ENCODE measurements around the gene ASCC3.

DNA sequence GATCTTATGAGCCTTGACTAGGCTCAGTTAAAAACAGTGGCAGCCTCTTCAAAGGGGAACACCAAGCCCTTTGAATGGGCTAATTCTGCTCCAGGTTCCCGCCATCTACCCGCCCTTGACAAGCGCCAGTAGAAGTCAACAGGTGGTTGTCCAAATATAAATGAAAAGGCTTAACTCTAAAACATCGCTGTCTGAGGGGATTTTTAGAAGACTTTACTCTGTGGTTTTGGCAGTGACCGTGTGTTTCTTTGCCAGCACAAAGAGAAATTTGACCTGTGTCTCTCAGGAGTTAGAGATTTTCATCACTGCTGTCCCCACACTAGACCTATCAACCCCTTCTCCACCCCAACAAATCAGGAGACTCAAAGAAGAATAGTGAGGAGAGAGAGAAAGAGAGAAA lies 396.7 kb downstream of the ASCC3 start:
- TF ChIP-seq, protein P1, sequence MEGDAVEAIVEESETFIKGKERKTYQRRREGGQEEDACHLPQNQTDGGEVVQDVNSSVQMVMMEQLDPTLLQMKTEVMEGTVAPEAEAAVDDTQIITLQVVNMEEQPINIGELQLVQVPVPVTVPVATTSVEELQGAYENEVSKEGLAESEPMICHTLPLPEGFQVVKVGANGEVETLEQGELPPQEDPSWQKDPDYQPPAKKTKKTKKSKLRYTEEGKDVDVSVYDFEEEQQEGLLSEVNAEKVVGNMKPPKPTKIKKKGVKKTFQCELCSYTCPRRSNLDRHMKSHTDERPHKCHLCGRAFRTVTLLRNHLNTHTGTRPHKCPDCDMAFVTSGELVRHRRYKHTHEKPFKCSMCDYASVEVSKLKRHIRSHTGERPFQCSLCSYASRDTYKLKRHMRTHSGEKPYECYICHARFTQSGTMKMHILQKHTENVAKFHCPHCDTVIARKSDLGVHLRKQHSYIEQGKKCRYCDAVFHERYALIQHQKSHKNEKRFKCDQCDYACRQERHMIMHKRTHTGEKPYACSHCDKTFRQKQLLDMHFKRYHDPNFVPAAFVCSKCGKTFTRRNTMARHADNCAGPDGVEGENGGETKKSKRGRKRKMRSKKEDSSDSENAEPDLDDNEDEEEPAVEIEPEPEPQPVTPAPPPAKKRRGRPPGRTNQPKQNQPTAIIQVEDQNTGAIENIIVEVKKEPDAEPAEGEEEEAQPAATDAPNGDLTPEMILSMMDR (IDR thresholded peaks at IDR 0.05 in 4 of 5, conservative IDR thresholded peaks at IDR 0.05 in 1 of 5) = no peak
- TF ChIP-seq POLR2A (IDR thresholded peaks at IDR 0.05) = no peak

Measured in gastrocnemius medialis (tissue), 4 donors.